Testis (tissue), 2 donors: ENCODE data around the gene USF1.
"Not testable (repeated sequence)": the region's sequence is repeated elsewhere in the genome, so short reads cannot be mapped to it uniquely, and the experiment has no call there.

Experiments
- CTCF ChIP-seq, 3 experiments: fragments of 450-650 bp in 2 of 3; fragments of 200-600 bp in 1 of 3; sonication (generic) in 1 of 3; IDR thresholded peaks; one replicate each; pipeline ENCODE4 v1.5.1; 2016 to 2019; ENCODE audit warnings: antibody characterized with exemption in 3 of 3, mild to moderate bottlenecking in 2 of 3, moderate library complexity in 1 of 3
- POLR2A ChIP-seq: fragments of 450-650 bp; IDR thresholded peaks from one replicate; pipeline ENCODE4 v1.6.1; 2017; ENCODE audit warnings: antibody characterized with exemption, mild to moderate bottlenecking, moderate library complexity

- not testable (repeated sequence) for TF ChIP-seq CTCF (IDR thresholded peaks at IDR 0.05); POLR2A
These were observed 26.6 kb downstream of the USF1 start for GRCh38 chr1:161019111-161019660.
